ENCODE data around the gene GLUL. TPM values are rescaled to one million over a fixed set of nuclear protein-coding genes. Genes with fewer than 3 reads are reported as not detected.
"Not testable (repeated sequence)": the region's sequence is repeated elsewhere in the genome, so short reads cannot be mapped to it uniquely, and the experiment has no call there.

The GLUL gene
- total RNA-seq, 1 donor = 417 TPM

GRCh38 chr1:182359645-182360044 is 31.9 kb downstream of the GLUL start:
- no peaks in the 10 kb centered on the region for H3K9me3 ChIP-seq (ENCODE audit: low read depth, low read length)
- H3K4me3 ChIP-seq (ENCODE audit: low read length) = no peak overlapping the region
- H3K27me3 ChIP-seq (ENCODE audit: insufficient read depth, low read length) = no peaks in the 10 kb centered on the region
- H3K4me1 ChIP-seq (ENCODE audit: insufficient read depth, low read length) = no peaks in the 10 kb centered on the region

DNA sequence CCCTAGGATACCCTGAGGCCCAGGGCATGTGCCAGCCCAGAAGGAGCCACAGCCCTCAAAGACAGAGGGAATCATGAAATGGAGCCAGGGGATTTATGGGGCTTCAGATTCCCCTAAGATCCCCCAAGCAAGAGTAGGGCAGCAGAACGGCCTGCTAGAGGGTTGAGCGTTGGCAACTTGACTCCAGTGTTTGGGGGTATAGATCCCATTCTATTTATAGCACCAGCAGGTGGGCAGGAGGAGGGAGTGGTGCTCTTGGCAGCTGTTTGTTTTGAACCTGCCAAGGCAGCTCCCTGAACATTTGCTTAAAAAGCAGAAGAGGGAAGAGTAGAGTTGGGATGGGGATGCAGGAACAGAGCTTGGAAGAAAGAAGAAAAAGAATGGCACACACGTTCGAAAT is 33.7 kb downstream of the GLUL start:
- no peaks in the 10 kb centered on the region for H3K27me3 ChIP-seq (ENCODE audit: insufficient read depth, low read length)
- no peak overlapping the region for H3K4me3 ChIP-seq (ENCODE audit: low read length)
- H3K4me1 ChIP-seq (ENCODE audit: insufficient read depth, low read length) = no peaks in the 10 kb centered on the region
- no peaks in the 10 kb centered on the region for H3K9me3 ChIP-seq (ENCODE audit: low read depth, low read length)

- H3K4me3 ChIP-seq (ENCODE audit: low read length) = no peak overlapping the region
- no peaks in the 10 kb centered on the region for H3K9me3 ChIP-seq (ENCODE audit: low read depth, low read length)
- no peaks in the 10 kb centered on the region for H3K27me3 ChIP-seq (ENCODE audit: insufficient read depth, low read length)
- no peaks in the 10 kb centered on the region for H3K4me1 ChIP-seq (ENCODE audit: insufficient read depth, low read length)
Measured at GRCh38 chr1:182357171-182357570, 34.4 kb downstream of the GLUL start.

GRCh38 chr1:182355723-182356098 is 35.9 kb downstream of the GLUL start:
- H3K9me3 ChIP-seq (ENCODE audit: low read depth, low read length) = no peaks in the 10 kb centered on the region
- no peaks in the 10 kb centered on the region for H3K27me3 ChIP-seq (ENCODE audit: insufficient read depth, low read length)
- H3K4me3 ChIP-seq (ENCODE audit: low read length) = no peak overlapping the region
- H3K4me1 ChIP-seq (ENCODE audit: insufficient read depth, low read length) = no peaks in the 10 kb centered on the region

GRCh38 chr1:182351790-182352364 is 39.7 kb downstream of the GLUL start:
- H3K9me3 ChIP-seq (ENCODE audit: low read depth, low read length) = no peaks in the 10 kb centered on the region
- H3K4me1 ChIP-seq (ENCODE audit: insufficient read depth, low read length) = no peaks in the 10 kb centered on the region
- H3K27me3 ChIP-seq (ENCODE audit: insufficient read depth, low read length) = no peaks in the 10 kb centered on the region
- no peak overlapping the region for H3K4me3 ChIP-seq (ENCODE audit: low read length)

GRCh38 chr1:182350839-182351238 is 40.8 kb downstream of the GLUL start:
- H3K27me3 ChIP-seq (ENCODE audit: insufficient read depth, low read length) = no peaks in the 10 kb centered on the region
- no peak overlapping the region for H3K4me3 ChIP-seq (ENCODE audit: low read length)
- H3K9me3 ChIP-seq (ENCODE audit: low read depth, low read length) = no peaks in the 10 kb centered on the region
- H3K4me1 ChIP-seq (ENCODE audit: insufficient read depth, low read length) = no peaks in the 10 kb centered on the region

DNA sequence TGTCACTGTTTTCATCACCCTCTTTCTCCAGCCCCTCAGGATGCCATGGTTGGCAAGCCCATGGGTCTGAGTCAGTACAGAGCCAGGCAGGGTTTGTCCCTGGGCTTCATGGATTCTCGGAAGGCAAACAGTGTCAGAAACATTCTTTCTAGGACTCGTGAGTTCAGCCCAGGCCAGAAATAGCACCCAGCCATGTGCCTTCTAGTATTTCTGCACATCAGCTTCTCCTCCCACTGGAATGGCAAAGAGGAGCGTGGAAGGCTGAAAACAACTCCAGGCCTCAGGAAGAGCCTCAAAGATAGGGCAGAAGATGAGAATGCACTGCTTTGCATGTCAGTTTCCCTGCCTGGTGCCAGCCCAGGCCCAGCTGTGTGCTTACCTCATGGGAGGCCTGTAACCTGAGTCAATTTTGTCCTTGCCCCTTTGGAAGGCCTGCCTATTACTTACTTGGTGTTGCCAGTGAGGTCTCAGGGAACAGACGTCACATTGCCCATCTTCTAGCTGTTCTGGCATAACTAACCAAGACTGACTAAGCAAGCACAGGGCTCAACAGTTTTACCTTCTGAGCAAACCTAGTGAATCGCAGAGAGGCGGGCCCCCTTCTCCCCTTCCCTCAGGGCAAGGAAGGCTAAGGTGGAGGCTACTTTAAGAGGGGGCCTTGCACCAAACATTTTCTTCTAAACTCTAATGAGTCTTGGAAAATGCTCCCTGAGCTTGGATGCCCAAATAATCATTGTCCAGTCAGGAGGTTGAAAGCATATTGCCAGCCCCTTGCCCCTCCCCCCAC is 42.4 kb downstream of the GLUL start:
- Histone ChIP-seq H3K4me3 (ENCODE audit: low read length) (no peak overlapping the region), H3K9me3 (ENCODE audit: low read depth, low read length) (no peaks in the 10 kb centered on the region), H3K27me3 (ENCODE audit: insufficient read depth, low read length) (no peaks in the 10 kb centered on the region), H3K4me1 (ENCODE audit: insufficient read depth, low read length) (no peaks in the 10 kb centered on the region)

DNA sequence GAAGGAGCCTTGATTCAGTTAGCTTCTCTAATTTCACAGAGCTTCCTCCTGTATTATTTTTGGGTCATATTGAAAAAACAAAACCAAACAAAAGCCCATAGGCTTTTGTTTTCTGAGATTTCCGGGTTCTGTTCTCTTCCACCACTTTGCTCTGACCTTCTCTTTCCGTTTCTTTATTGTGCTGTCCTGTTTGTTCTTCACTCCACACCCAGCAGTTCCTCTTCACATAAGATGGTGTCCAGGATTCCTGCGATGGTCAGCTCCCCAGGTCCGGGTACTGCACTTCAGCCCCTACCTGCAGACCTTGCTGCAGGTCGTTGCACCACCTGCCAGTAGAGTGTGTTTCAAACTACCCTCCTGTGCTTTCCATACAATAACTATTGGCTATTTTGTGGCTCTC is 44.6 kb downstream of the GLUL start:
- Histone ChIP-seq H3K4me1 (ENCODE audit: insufficient read depth, low read length) (no peaks in the 10 kb centered on the region), H3K9me3 (ENCODE audit: low read depth, low read length) (no peaks in the 10 kb centered on the region), H3K27me3 (ENCODE audit: insufficient read depth, low read length) (no peaks in the 10 kb centered on the region), H3K4me3 (ENCODE audit: low read length) (no peak overlapping the region)

- Histone ChIP-seq H3K4me1 (ENCODE audit: insufficient read depth, low read length) (peaks cover 4% of the 10 kb centered on the region), H3K4me3 (ENCODE audit: low read length) (no peak overlapping the region), H3K9me3 (ENCODE audit: low read depth, low read length) (no peaks in the 10 kb centered on the region), H3K27me3 (ENCODE audit: insufficient read depth, low read length) (no peaks in the 10 kb centered on the region)
Measured at GRCh38 chr1:182340233-182341058, 51.1 kb downstream of the GLUL start.

- Histone ChIP-seq H3K4me3 (ENCODE audit: low read length) (no peak overlapping the region), H3K9me3 (ENCODE audit: low read depth, low read length) (no peaks in the 10 kb centered on the region), H3K4me1 (ENCODE audit: insufficient read depth, low read length) (peaks cover 4% of the 10 kb centered on the region), H3K27me3 (ENCODE audit: insufficient read depth, low read length) (no peaks in the 10 kb centered on the region)
Measured at GRCh38 chr1:182339684-182340083, 51.9 kb downstream of the GLUL start.

DNA sequence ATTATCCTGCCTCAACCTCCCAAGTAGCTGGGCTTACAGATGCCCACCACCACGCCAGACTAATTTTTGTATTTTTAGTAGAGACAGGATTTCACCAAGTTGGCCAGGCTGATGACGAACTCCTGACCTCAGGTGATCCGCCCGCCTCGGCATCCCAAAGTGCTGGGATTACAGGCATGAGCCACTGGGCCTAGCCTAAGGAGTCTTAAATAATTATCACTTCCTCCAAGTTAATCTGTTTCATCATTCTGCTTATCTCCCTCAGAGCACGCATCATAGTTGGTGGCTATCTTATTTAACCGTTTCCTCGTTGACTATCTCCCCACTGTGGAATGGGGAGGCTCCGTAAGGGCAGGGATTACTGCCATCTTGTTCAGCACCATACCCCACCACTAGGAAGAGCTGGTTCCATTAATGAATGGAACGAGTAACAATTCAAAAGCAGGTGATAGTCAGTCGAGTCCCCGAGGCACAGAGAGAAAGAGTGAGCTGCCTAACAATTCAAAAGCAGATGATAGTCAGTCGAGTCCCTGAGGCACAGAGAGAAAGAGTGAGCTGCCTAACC is 52.7 kb downstream of the GLUL start:
- Histone ChIP-seq H3K4me1 (ENCODE audit: insufficient read depth, low read length) (peaks cover 4% of the 10 kb centered on the region), H3K27me3 (ENCODE audit: insufficient read depth, low read length) (no peaks in the 10 kb centered on the region), H3K9me3 (ENCODE audit: low read depth, low read length) (no peaks in the 10 kb centered on the region), H3K4me3 (ENCODE audit: low read length) (no peak overlapping the region)

- H3K4me1 ChIP-seq (ENCODE audit: insufficient read depth, low read length) = peaks cover 4% of the 10 kb centered on the region
- no peaks in the 10 kb centered on the region for H3K9me3 ChIP-seq (ENCODE audit: low read depth, low read length)
- H3K4me3 ChIP-seq (ENCODE audit: low read length) = no peak overlapping the region
- no peaks in the 10 kb centered on the region for H3K27me3 ChIP-seq (ENCODE audit: insufficient read depth, low read length)
Measured at GRCh38 chr1:182337736-182338571, 53.6 kb downstream of the GLUL start.

GRCh38 chr1:182335771-182336566 is 55.6 kb downstream of the GLUL start:
- Histone ChIP-seq H3K27me3 (ENCODE audit: insufficient read depth, low read length) (no peaks in the 10 kb centered on the region), H3K9me3 (ENCODE audit: low read depth, low read length) (no peaks in the 10 kb centered on the region), H3K4me1 (ENCODE audit: insufficient read depth, low read length) (peaks cover 4% of the 10 kb centered on the region), H3K4me3 (ENCODE audit: low read length) (no peak overlapping the region)

DNA sequence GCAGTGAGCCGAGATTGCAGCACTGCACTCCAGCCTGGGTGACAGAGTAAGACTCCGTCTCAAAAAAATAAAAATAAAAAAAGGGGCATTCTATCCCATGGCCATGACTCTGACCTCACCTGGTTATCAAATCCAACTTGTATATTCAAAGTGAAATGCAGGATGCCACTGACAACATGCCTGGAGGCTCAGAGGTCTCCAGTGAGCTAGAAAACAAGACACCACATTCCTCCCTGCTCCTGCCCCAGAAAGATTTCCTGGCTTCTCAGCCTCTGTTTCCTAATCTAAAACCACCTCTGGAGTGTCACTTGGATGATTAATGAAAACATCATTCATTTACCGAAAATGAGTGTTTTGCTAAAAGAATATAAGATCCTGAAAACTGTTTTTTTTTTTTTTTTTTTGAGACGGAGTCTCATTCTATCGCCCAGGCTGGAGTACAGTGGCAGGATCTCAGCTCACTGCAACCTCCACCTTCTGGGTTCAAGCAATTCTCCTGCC is 58.5 kb downstream of the GLUL start:
- H3K27me3 ChIP-seq (ENCODE audit: insufficient read depth, low read length); H3K9me3 ChIP-seq (ENCODE audit: low read depth, low read length); H3K4me1 ChIP-seq (ENCODE audit: insufficient read depth, low read length); H3K4me3 ChIP-seq (ENCODE audit: low read length): not testable (repeated sequence)
